HG02840 (cell line): ENCODE measurements around the gene IL19.

Experiments
- ATAC-seq: cut with Tn5 transposase; IDR thresholded peaks from one replicate; pipeline ENCODE4 v1.9.1; 2021; ENCODE audit warnings: mild to moderate bottlenecking, moderate library complexity, moderate number of reproducible peaks; ENCODE audit not compliant: unreplicated experiment, low FRiP score

IL19 gene

GRCh38 chr1:206797534-206798383 is 27.2 kb downstream of the IL19 start:
- no peak for ATAC-seq

GRCh38 chr1:206798384-206798996 is 27.9 kb downstream of the IL19 start:
- no peak for ATAC-seq

- ATAC-seq, result no peak
Measured at GRCh38 chr1:206799311-206799710, 28.7 kb downstream of the IL19 start.

GRCh38 chr1:206800411-206800810 is 29.8 kb downstream of the IL19 start:
- no peak for ATAC-seq

- no peak for ATAC-seq
Measured at GRCh38 chr1:206800891-206801290, 30.3 kb downstream of the IL19 start.

- no peak for ATAC-seq
Measured at GRCh38 chr1:206801467-206801866, 30.9 kb downstream of the IL19 start.

- no peak for ATAC-seq
Measured at GRCh38 chr1:206802401-206802800, 31.8 kb downstream of the IL19 start.

GRCh38 chr1:206803221-206803730 is 32.7 kb downstream of the IL19 start:
- peak; percentile 96 for ATAC-seq

- ATAC-seq, result no peak
Measured at GRCh38 chr1:206804156-206804737, 33.7 kb downstream of the IL19 start.

GRCh38 chr1:206805357-206805756 is 34.8 kb downstream of the IL19 start:
- no peak for ATAC-seq

- no peak for ATAC-seq
Measured at GRCh38 chr1:206808615-206809014, 38.0 kb downstream of the IL19 start.

- ATAC-seq, result no peak
Measured at GRCh38 chr1:206809504-206810084, 39.0 kb downstream of the IL19 start.

- no peak for ATAC-seq
Measured at GRCh38 chr1:206812471-206812870, 41.9 kb downstream of the IL19 start.

- ATAC-seq, result no peak
Measured at GRCh38 chr1:206814716-206815341, 44.3 kb downstream of the IL19 start.

- ATAC-seq, result no peak
Measured at GRCh38 chr1:206816390-206817287, 46.1 kb downstream of the IL19 start.

GRCh38 chr1:206821493-206821892 is 50.9 kb downstream of the IL19 start:
- ATAC-seq, result no peak

- ATAC-seq, result no peak
Measured at GRCh38 chr1:206823727-206824126, 53.2 kb downstream of the IL19 start.

GRCh38 chr1:206824331-206824730 is 53.8 kb downstream of the IL19 start:
- ATAC-seq, result no peak

GRCh38 chr1:206826394-206826793 is 55.8 kb downstream of the IL19 start:
- ATAC-seq, result no peak

GRCh38 chr1:206828061-206828460 is 57.5 kb downstream of the IL19 start:
- ATAC-seq, result no peak
